ENCODE measurements around the gene KAZN.

DNA sequence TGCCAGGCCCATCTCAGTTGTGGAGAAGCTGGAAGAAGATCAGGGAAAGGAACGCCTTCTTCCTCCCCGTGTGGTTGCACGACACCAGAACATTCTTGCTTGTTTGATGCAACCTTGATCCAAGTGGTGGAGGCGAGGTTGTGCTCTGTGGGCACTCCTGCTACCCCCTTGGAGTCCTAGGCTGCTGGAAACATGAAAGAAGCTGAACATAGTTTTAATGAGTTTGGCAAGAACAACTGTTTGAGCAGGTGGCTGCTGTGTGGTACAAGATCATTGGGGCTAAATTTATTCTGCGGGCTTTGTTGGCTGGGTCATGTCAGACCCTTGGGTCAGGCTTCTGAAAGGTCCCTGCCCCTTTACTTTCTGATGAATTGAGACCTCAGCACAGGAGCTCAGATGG, 5.9 kb downstream of the KAZN start:
- TF ChIP-seq, protein P1, sequence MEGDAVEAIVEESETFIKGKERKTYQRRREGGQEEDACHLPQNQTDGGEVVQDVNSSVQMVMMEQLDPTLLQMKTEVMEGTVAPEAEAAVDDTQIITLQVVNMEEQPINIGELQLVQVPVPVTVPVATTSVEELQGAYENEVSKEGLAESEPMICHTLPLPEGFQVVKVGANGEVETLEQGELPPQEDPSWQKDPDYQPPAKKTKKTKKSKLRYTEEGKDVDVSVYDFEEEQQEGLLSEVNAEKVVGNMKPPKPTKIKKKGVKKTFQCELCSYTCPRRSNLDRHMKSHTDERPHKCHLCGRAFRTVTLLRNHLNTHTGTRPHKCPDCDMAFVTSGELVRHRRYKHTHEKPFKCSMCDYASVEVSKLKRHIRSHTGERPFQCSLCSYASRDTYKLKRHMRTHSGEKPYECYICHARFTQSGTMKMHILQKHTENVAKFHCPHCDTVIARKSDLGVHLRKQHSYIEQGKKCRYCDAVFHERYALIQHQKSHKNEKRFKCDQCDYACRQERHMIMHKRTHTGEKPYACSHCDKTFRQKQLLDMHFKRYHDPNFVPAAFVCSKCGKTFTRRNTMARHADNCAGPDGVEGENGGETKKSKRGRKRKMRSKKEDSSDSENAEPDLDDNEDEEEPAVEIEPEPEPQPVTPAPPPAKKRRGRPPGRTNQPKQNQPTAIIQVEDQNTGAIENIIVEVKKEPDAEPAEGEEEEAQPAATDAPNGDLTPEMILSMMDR (conservative IDR thresholded peaks at IDR 0.05; ENCODE audit: low read length) = no peak
- TF ChIP-seq EZH2phosphoT487 (IDR thresholded peaks at IDR 0.05; ENCODE audit: borderline replicate concordance) = no peak
